OCI-LY3 (cell line): ENCODE results near the gene HBZ.

Experiments
- H2AFZ ChIP-seq: fragments of 200-600, 300-600 bp; shearing (Covaris generic); 2 replicates; pipeline ENCODE4 v1.6.0; 2014; ENCODE audit warnings: antibody characterized with exemption, low read depth, low read length
- H3K27ac ChIP-seq: fragments of 200-600, 300-600 bp; sonication (generic); 2 replicates; pipeline ENCODE4 v1.5.1; 2014; ENCODE audit warnings: mild to moderate bottlenecking, low read length, moderate library complexity, mixed read lengths
- H3K27me3 ChIP-seq: fragments of 200-600, 300-600 bp; sonication (generic); 2 replicates; pipeline ENCODE4 v1.6.1; 2014; ENCODE audit warnings: low read depth, low read length, mixed read lengths
- H3K36me3 ChIP-seq: fragments of 200-600, 300-600 bp; sonication (generic); replicated peaks from 2 replicates; pipeline ENCODE3; 2014; ENCODE audit warnings: low read depth, low read length, mixed read lengths
- H3K4me1 ChIP-seq: fragments of 300-600, 200-600 bp; sonication (generic); 2 replicates; pipeline ENCODE4 v1.6.1; 2014; ENCODE audit warnings: low read length, mixed read lengths
- H3K4me2 ChIP-seq: fragments of 200-600, 300-600 bp; sonication (generic); 2 replicates; pipeline ENCODE4 v1.6.1; 2014; ENCODE audit warnings: low read length, mixed read lengths
- H3K4me3 ChIP-seq: fragments of 300-600, 200-600 bp; sonication (generic); 2 replicates; pipeline ENCODE4 v1.5.1; 2014; ENCODE audit warnings: antibody characterized with exemption, mild to moderate bottlenecking, low read length, moderate library complexity
- H3K79me2 ChIP-seq: fragments of 300-600, 200-600 bp; shearing (Covaris generic); 2 replicates; pipeline ENCODE4 v1.6.1; 2014; ENCODE audit warnings: mild to moderate bottlenecking, low read length, mixed read lengths
- H3K9ac ChIP-seq: fragments of 300-600, 200-600 bp; shearing (Covaris generic); 2 replicates; pipeline ENCODE4 v1.6.0; 2014; ENCODE audit warnings: mild to moderate bottlenecking, low read length, moderate library complexity
- H3K9me3 ChIP-seq: fragments of 200-600, 300-600 bp; shearing (Covaris generic); 2 replicates; pipeline ENCODE4 v1.6.1; 2014; ENCODE audit warnings: low read length, mixed read lengths; ENCODE audit not compliant: insufficient read depth
- H4K20me1 ChIP-seq: fragments of 200-600, 300-600 bp; sonication (generic); 2 replicates; pipeline ENCODE4 v1.6.1; 2016; ENCODE audit warnings: low read length, mixed read lengths; ENCODE audit not compliant: insufficient read depth
- CTCF ChIP-seq: fragments of 200-600, 300-600 bp; sonication (generic); IDR thresholded peaks from 2 replicates; pipeline ENCODE4 v1.5.1; 2014; ENCODE audit warnings: antibody characterized with exemption, low read length, low read depth
- EZH2phosphoT487 ChIP-seq: fragments of 200-600 bp; shearing (Covaris generic); IDR thresholded peaks from 2 replicates; pipeline ENCODE4 v1.6.1; 2018; ENCODE audit warnings: antibody characterized with exemption, mixed run types, low read depth

HBZ gene

GRCh38 chr16:177394-177822, 25.0 kb downstream of the HBZ start:
- H3K4me2 ChIP-seq = no peak overlapping the region
- no peaks in the 10 kb centered on the region for H3K27me3 ChIP-seq
- H3K36me3 ChIP-seq = peaks cover 11% of the 10 kb centered on the region
- H3K4me1 ChIP-seq = no peaks in the 10 kb centered on the region
- H2AFZ ChIP-seq = no peak overlapping the region
- no peaks in the 10 kb centered on the region for H4K20me1 ChIP-seq
- no peaks in the 10 kb centered on the region for H3K9me3 ChIP-seq
- no peak overlapping the region for H3K9ac ChIP-seq
- no peak overlapping the region for H3K27ac ChIP-seq
- H3K79me2 ChIP-seq = no peaks in the 10 kb centered on the region
- no peak for TF ChIP-seq EZH2phosphoT487
- no peak for TF ChIP-seq CTCF
- no peak overlapping the region for H3K4me3 ChIP-seq

GRCh38 chr16:177981-178667, 25.7 kb downstream of the HBZ start:
- H4K20me1 ChIP-seq = no peaks in the 10 kb centered on the region
- no peak overlapping the region for H2AFZ ChIP-seq
- no peak overlapping the region for H3K4me2 ChIP-seq
- peaks cover 11% of the 10 kb centered on the region for H3K36me3 ChIP-seq
- no peaks in the 10 kb centered on the region for H3K4me1 ChIP-seq
- H3K27ac ChIP-seq = no peak overlapping the region
- H3K27me3 ChIP-seq = no peaks in the 10 kb centered on the region
- no peaks in the 10 kb centered on the region for H3K9me3 ChIP-seq
- no peaks in the 10 kb centered on the region for H3K79me2 ChIP-seq
- TF ChIP-seq EZH2phosphoT487 (no peak), CTCF (no peak)
- H3K4me3 ChIP-seq = no peak overlapping the region
- no peak overlapping the region for H3K9ac ChIP-seq

GRCh38 chr16:178668-179015, 26.2 kb downstream of the HBZ start:
- no peak overlapping the region for H3K4me3 ChIP-seq
- H3K79me2 ChIP-seq = no peaks in the 10 kb centered on the region
- H4K20me1 ChIP-seq = no peaks in the 10 kb centered on the region
- no peak overlapping the region for H2AFZ ChIP-seq
- H3K36me3 ChIP-seq = peaks cover 11% of the 10 kb centered on the region
- no peaks in the 10 kb centered on the region for H3K27me3 ChIP-seq
- H3K9me3 ChIP-seq = no peaks in the 10 kb centered on the region
- H3K4me2 ChIP-seq = no peak overlapping the region
- no peak overlapping the region for H3K27ac ChIP-seq
- H3K4me1 ChIP-seq = no peaks in the 10 kb centered on the region
- TF ChIP-seq CTCF (no peak), EZH2phosphoT487 (no peak)
- no peak overlapping the region for H3K9ac ChIP-seq

GRCh38 chr16:179211-180092, 27.0 kb downstream of the HBZ start:
- no peak for TF ChIP-seq CTCF
- no peak for TF ChIP-seq EZH2phosphoT487
- Histone ChIP-seq H3K9ac (no peak overlapping the region), H3K4me2 (no peak overlapping the region), H4K20me1 (no peaks in the 10 kb centered on the region), H3K4me1 (no peaks in the 10 kb centered on the region), H3K36me3 (peaks cover 14% of the 10 kb centered on the region), H3K4me3 (no peak overlapping the region), H3K27me3 (no peaks in the 10 kb centered on the region), H2AFZ (no peak overlapping the region), H3K27ac (no peak overlapping the region), H3K9me3 (no peaks in the 10 kb centered on the region), H3K79me2 (no peaks in the 10 kb centered on the region)
